ENCODE results near the gene PTPRN2.

DNA sequence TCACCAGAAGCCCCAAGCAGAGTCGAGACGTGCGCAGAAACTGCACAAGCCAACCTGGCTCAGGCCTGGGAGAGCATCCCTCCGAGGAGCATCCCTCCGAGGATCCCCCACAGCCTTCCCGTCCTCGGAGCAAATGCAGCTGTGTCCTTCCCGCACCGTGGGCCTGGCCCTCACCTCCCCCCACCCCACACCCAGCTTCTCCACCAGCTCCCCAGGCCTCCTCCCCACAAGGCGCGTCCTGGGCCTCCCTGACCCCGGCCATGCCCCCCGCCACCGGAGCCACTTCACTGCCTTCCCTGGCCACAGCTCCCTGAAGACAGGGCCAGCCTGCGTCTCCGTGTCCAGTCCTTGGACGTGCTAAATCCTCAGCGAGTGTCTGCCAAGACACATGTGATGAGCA lies 60.6 kb downstream of the PTPRN2 start:
- TF ChIP-seq POLR2A (IDR thresholded peaks at IDR 0.05), result no peak
- TF ChIP-seq, protein P1, sequence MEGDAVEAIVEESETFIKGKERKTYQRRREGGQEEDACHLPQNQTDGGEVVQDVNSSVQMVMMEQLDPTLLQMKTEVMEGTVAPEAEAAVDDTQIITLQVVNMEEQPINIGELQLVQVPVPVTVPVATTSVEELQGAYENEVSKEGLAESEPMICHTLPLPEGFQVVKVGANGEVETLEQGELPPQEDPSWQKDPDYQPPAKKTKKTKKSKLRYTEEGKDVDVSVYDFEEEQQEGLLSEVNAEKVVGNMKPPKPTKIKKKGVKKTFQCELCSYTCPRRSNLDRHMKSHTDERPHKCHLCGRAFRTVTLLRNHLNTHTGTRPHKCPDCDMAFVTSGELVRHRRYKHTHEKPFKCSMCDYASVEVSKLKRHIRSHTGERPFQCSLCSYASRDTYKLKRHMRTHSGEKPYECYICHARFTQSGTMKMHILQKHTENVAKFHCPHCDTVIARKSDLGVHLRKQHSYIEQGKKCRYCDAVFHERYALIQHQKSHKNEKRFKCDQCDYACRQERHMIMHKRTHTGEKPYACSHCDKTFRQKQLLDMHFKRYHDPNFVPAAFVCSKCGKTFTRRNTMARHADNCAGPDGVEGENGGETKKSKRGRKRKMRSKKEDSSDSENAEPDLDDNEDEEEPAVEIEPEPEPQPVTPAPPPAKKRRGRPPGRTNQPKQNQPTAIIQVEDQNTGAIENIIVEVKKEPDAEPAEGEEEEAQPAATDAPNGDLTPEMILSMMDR (IDR thresholded peaks at IDR 0.05), result no peak
- TF ChIP-seq POLR2AphosphoS5 (IDR thresholded peaks at IDR 0.05), result no peak

Measured in sigmoid colon (tissue), 4 donors.